H9 (cell line): ENCODE results near the gene DPYSL5. TPM values are rescaled to one million over a fixed set of nuclear protein-coding genes. Genes with fewer than 3 reads are reported as not detected.

Experiments
- DNase-seq: peaks from one replicate; pipeline ENCODE4 v3.0.0-alpha.2; 2017
- H2AFZ ChIP-seq: one replicate; pipeline ENCODE4 v1.6.1; 2013; ENCODE audit warnings: mild to moderate bottlenecking, low read length, control low read depth, moderate library complexity
- H2AK5ac ChIP-seq: 2 replicates; pipeline ENCODE4 v1.6.1; 2013; ENCODE audit warnings: low read length, control low read depth, mixed read lengths; ENCODE audit not compliant: insufficient read length
- H2BK120ac ChIP-seq: one replicate; pipeline ENCODE4 v1.6.1; 2013; ENCODE audit warnings: low read depth, mild to moderate bottlenecking, low read length, control low read depth, inconsistent platforms; ENCODE audit not compliant: poor library complexity, severe bottlenecking
- H2BK12ac ChIP-seq: 2 replicates; pipeline ENCODE4 v1.6.1; 2013; ENCODE audit warnings: low read length, control low read depth, mixed read lengths, low read depth; ENCODE audit not compliant: insufficient read length
- H2BK15ac ChIP-seq: 2 replicates; pipeline ENCODE4 v1.6.1; 2013; ENCODE audit warnings: low read depth, low read length, control low read depth
- H2BK20ac ChIP-seq: one replicate; pipeline ENCODE4 v1.6.1; 2013; ENCODE audit warnings: low read depth, mild to moderate bottlenecking, low read length, control low read depth, inconsistent platforms; ENCODE audit not compliant: poor library complexity, severe bottlenecking
- H2BK5ac ChIP-seq: 2 replicates; pipeline ENCODE4 v1.6.1; 2013; ENCODE audit warnings: low read length, control low read depth, mixed read lengths; ENCODE audit not compliant: insufficient read length
- H3K14ac ChIP-seq: 2 replicates; pipeline ENCODE4 v1.6.1; 2013; ENCODE audit warnings: low read length, control low read depth; ENCODE audit not compliant: insufficient read depth
- H3K18ac ChIP-seq: 2 replicates; pipeline ENCODE4 v1.6.1; 2013; ENCODE audit warnings: low read depth, mild to moderate bottlenecking, mixed read lengths, low read length, control low read depth; ENCODE audit not compliant: insufficient read length
- H3K23ac ChIP-seq: 2 replicates; pipeline ENCODE4 v1.6.1; 2013; ENCODE audit warnings: low read length, control low read depth, mixed read lengths, low read depth; ENCODE audit not compliant: insufficient read length
- H3K23me2 ChIP-seq: 2 replicates; pipeline ENCODE4 v1.6.1; 2013; ENCODE audit warnings: low read depth, mild to moderate bottlenecking, mixed read lengths, low read length, control low read depth; ENCODE audit not compliant: insufficient read length, poor library complexity, severe bottlenecking
- H3K27ac ChIP-seq: 2 replicates; pipeline ENCODE4 v1.5.1; 2013; ENCODE audit warnings: low read length, control low read depth, mixed read lengths, low read depth; ENCODE audit not compliant: insufficient read length
- H3K27me3 ChIP-seq: 2 replicates; pipeline ENCODE4 v1.6.1; 2013; ENCODE audit warnings: low read length, control low read depth, inconsistent platforms; ENCODE audit not compliant: insufficient read depth
- H3K4ac ChIP-seq: 2 replicates; pipeline ENCODE4 v1.6.1; 2013; ENCODE audit warnings: low read depth, mild to moderate bottlenecking, control low read depth, inconsistent platforms, low read length, moderate library complexity
- H3K4me1 ChIP-seq: 2 replicates; pipeline ENCODE4 v1.6.1; 2013; ENCODE audit warnings: low read length, control low read depth, inconsistent platforms; ENCODE audit not compliant: insufficient read depth
- H3K4me2 ChIP-seq: 2 replicates; pipeline ENCODE4 v1.6.1; 2013; ENCODE audit warnings: low read length, control low read depth, mixed read lengths; ENCODE audit not compliant: insufficient read length, insufficient read depth
- H3K56ac ChIP-seq: 2 replicates; pipeline ENCODE4 v1.6.1; 2013; ENCODE audit warnings: low read depth, mild to moderate bottlenecking, mixed read lengths, low read length, control low read depth; ENCODE audit not compliant: insufficient read length
- H3K79me1 ChIP-seq: 2 replicates; pipeline ENCODE4 v1.6.1; 2013; ENCODE audit warnings: low read depth, mild to moderate bottlenecking, moderate library complexity, low read length, control low read depth, inconsistent platforms; ENCODE audit not compliant: insufficient read depth, poor library complexity, severe bottlenecking
- H3K79me2 ChIP-seq: 2 replicates; pipeline ENCODE4 v1.6.1; 2013; ENCODE audit warnings: low read length, control low read depth, inconsistent platforms; ENCODE audit not compliant: insufficient read depth
- H3K9ac ChIP-seq: 2 replicates; pipeline ENCODE4 v1.6.1; 2013; ENCODE audit warnings: low read length, control low read depth, mixed read lengths; ENCODE audit not compliant: insufficient read length; ENCODE audit errors: extremely low read depth
- H3K9me3 ChIP-seq: one replicate; pipeline ENCODE4 v1.6.1; 2013; ENCODE audit warnings: low read depth, low read length, inconsistent platforms; ENCODE audit not compliant: control insufficient read depth
- H3T11ph ChIP-seq: one replicate; pipeline ENCODE4 v1.6.1; 2013; ENCODE audit warnings: mild to moderate bottlenecking, low read length, control low read depth, inconsistent platforms
- H4K20me1 ChIP-seq: one replicate; pipeline ENCODE4 v1.6.1; 2013; ENCODE audit not compliant: control insufficient read depth, insufficient read length, insufficient read depth
- H4K5ac ChIP-seq: 2 replicates; pipeline ENCODE4 v1.6.1; 2013; ENCODE audit warnings: low read depth, mild to moderate bottlenecking, mixed read lengths, low read length, control low read depth; ENCODE audit not compliant: insufficient read length
- H4K8ac ChIP-seq: replicated peaks from 2 replicates; pipeline ENCODE4 v1.6.1; 2013; ENCODE audit warnings: low read length, control low read depth, mixed read lengths, low read depth; ENCODE audit not compliant: insufficient read length
- H4K91ac ChIP-seq: 2 replicates; pipeline ENCODE4 v1.6.1; 2013; ENCODE audit warnings: low read depth, mild to moderate bottlenecking, moderate library complexity, mixed read lengths, low read length, control low read depth; ENCODE audit not compliant: insufficient read length
- H3K27ac Mint-ChIP-seq, 3 experiments: 2 replicates in 2 of 3; 3 replicates in 1 of 3; pipeline ENCODE4 v1.8.0; 2020 to 2021; ENCODE audit warnings: mixed read lengths in 3 of 3, mild to moderate bottlenecking in 1 of 3, moderate library complexity in 1 of 3
- H3K27me3 Mint-ChIP-seq: 2 replicates; pipeline ENCODE4 v1.8.0; 2021; ENCODE audit warnings: low read depth, mild to moderate bottlenecking, moderate library complexity, mixed read lengths
- H3K36me3 Mint-ChIP-seq, 3 experiments: 2 replicates in 2 of 3; 3 replicates in 1 of 3; pipeline ENCODE4 v1.8.0; 2020 to 2021; ENCODE audit warnings: low read depth in 3 of 3, mixed read lengths in 3 of 3; ENCODE audit not compliant: insufficient read depth in 1 of 3
- H3K4me1 Mint-ChIP-seq, 2 experiments: 2 replicates each; pipeline ENCODE4 v1.8.0; 2020; ENCODE audit warnings: mixed read lengths in 2 of 2
- H3K4me3 Mint-ChIP-seq, 2 experiments: 2 replicates in 1 of 2; 3 replicates in 1 of 2; pipeline ENCODE4 v1.8.0; 2020 to 2021; ENCODE audit warnings: mild to moderate bottlenecking in 2 of 2, mixed read lengths in 2 of 2, moderate library complexity in 1 of 2
- H3K9me3 Mint-ChIP-seq, 2 experiments: 2 replicates in 1 of 2; 3 replicates in 1 of 2; pipeline ENCODE4 v1.8.0; 2020; ENCODE audit warnings: mild to moderate bottlenecking in 2 of 2, mixed read lengths in 2 of 2, moderate library complexity in 1 of 2
- WGBS: extraction: QIAGEN DNeasy Blood & Tissue Kit; methylation state at CpG from one replicate; pipeline ENCODE4 v1.1.7; 2013; ENCODE audit warnings: missing lambda C conversion rate, low lambda C conversion rate, mixed read lengths; ENCODE audit not compliant: insufficient read length; ENCODE audit errors: extremely low coverage; 5-methylcytosine and 5-hydroxymethylcytosine counted together
- total RNA-seq: library from RNA; stranded (reverse); gene quantifications from 2 replicates; pipeline ENCODE4 v1.2.1, GENCODE V29; 2021
- TF ChIP-seq, protein P1 (sequence below): fragments of 200-600 bp; sonication (generic); conservative IDR thresholded peaks from 3 replicates; pipeline ENCODE4 v1.8.0; 2021; ENCODE audit warnings: antibody characterized with exemption, mild to moderate bottlenecking

The DPYSL5 gene
- total RNA-seq, 1 experiment from 2014 or later = 6.4 TPM

DNA sequence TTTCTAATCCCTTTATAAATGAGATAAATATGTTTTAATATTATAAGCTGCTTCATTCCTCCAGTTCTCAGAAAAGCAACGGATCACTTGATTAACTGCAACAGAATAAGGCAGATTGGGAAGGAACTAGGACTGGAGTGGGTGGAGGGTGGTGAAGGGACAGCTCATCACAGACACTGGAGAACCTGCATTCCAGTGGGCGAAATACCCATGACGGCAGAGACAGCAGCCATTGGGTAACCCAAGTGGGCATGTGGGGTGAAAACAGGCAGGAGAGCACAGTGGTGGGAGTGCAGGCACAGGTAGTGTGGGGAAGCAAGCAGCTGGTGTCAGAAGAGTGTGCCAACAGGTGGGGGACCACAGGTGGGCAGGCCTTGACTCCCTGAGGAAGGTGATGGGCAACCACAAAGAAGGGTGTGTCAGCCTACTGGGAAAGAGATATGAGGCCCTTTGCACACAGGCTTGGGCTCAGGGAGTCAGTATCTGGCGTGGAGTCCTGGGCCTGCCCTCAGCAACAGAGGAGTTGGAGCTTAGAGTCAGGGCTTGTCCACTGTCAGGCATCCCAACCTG is 27.2 kb downstream of the DPYSL5 start:
- H2BK12ac ChIP-seq = no peak overlapping the region
- no peak overlapping the region for H4K8ac ChIP-seq
- H3K4ac ChIP-seq = no peak overlapping the region
- no peak overlapping the region for H4K5ac ChIP-seq
- H3K9me3 ChIP-seq = no peaks in the 10 kb centered on the region
- H3K27ac ChIP-seq = no peak overlapping the region
- no peak overlapping the region for H3K9ac ChIP-seq
- DNase-seq = no peak
- H3K4me1 Mint-ChIP-seq = no peaks in the 10 kb centered on the region
- no peak overlapping the region for H3K14ac ChIP-seq
- no peak overlapping the region for H3K4me3 Mint-ChIP-seq
- no peak overlapping the region for H3K27ac Mint-ChIP-seq
- no peak overlapping the region for H2AK5ac ChIP-seq
- no peak overlapping the region for H3K56ac ChIP-seq
- H3K27me3 Mint-ChIP-seq = peaks cover 74% of the 10 kb centered on the region
- no peak overlapping the region for H2BK15ac ChIP-seq
- no peaks in the 10 kb centered on the region for H3K4me1 ChIP-seq
- no peak overlapping the region for H3K4me2 ChIP-seq
- H3K79me1 ChIP-seq = no peaks in the 10 kb centered on the region
- H4K20me1 ChIP-seq = no peaks in the 10 kb centered on the region
- H3K9me3 Mint-ChIP-seq = no peaks in the 10 kb centered on the region
- no peaks in the 10 kb centered on the region for H3K36me3 Mint-ChIP-seq
- no CpG with 5 or more reads among the region's 4 CpGs for WGBS
- H2BK20ac ChIP-seq = no peak overlapping the region
- H3K27me3 ChIP-seq = no peaks in the 10 kb centered on the region; the same call in 1 of the 2 replicates
- TF ChIP-seq, protein P1, sequence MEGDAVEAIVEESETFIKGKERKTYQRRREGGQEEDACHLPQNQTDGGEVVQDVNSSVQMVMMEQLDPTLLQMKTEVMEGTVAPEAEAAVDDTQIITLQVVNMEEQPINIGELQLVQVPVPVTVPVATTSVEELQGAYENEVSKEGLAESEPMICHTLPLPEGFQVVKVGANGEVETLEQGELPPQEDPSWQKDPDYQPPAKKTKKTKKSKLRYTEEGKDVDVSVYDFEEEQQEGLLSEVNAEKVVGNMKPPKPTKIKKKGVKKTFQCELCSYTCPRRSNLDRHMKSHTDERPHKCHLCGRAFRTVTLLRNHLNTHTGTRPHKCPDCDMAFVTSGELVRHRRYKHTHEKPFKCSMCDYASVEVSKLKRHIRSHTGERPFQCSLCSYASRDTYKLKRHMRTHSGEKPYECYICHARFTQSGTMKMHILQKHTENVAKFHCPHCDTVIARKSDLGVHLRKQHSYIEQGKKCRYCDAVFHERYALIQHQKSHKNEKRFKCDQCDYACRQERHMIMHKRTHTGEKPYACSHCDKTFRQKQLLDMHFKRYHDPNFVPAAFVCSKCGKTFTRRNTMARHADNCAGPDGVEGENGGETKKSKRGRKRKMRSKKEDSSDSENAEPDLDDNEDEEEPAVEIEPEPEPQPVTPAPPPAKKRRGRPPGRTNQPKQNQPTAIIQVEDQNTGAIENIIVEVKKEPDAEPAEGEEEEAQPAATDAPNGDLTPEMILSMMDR = no peak
- no peak overlapping the region for H2BK120ac ChIP-seq
- H2BK5ac ChIP-seq = no peak overlapping the region
- H4K91ac ChIP-seq = no peak overlapping the region
- H3K79me2 ChIP-seq = no peaks in the 10 kb centered on the region
- no peak overlapping the region for H2AFZ ChIP-seq
- H3T11ph ChIP-seq = no peak overlapping the region
- no peaks in the 10 kb centered on the region for H3K23me2 ChIP-seq
- H3K18ac ChIP-seq = no peak overlapping the region
- no peak overlapping the region for H3K23ac ChIP-seq
